ENCODE data around the gene HPSE2.

HPSE2 gene

DNA sequence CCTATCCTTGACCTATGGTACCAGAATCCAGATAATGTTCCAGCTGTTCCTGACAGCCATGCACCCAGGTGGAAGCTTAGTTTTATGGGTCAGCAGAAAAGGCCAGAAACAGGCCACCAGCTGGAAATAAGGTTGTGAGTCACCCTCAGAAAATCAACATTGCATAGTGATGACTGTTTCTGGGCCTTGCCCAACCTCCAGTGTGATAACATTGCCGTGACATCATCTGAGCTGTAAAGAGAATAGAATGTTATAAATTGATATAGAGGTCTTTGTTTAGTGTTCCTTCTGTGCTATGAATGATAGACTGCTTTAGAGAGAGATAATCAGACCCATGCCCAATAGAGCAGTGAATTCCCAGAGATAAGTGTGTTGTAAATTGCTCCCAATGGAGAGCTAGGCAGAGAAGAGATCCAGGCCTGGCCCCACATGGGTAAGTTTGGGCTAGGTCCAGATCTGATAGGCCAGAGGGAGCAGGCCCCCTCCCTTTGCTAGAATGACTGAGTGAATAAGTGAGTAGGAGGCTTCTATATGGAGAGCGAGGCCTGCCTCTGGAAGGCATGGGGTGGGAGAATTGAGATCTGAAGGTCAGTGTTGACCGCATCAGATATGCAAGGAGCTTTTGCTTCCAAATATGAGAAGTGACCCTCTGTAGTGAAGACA, 774.7 kb downstream of the HPSE2 start:
- DNase-seq (ENCODE audit: low read depth), result peak; percentile 95

DNA sequence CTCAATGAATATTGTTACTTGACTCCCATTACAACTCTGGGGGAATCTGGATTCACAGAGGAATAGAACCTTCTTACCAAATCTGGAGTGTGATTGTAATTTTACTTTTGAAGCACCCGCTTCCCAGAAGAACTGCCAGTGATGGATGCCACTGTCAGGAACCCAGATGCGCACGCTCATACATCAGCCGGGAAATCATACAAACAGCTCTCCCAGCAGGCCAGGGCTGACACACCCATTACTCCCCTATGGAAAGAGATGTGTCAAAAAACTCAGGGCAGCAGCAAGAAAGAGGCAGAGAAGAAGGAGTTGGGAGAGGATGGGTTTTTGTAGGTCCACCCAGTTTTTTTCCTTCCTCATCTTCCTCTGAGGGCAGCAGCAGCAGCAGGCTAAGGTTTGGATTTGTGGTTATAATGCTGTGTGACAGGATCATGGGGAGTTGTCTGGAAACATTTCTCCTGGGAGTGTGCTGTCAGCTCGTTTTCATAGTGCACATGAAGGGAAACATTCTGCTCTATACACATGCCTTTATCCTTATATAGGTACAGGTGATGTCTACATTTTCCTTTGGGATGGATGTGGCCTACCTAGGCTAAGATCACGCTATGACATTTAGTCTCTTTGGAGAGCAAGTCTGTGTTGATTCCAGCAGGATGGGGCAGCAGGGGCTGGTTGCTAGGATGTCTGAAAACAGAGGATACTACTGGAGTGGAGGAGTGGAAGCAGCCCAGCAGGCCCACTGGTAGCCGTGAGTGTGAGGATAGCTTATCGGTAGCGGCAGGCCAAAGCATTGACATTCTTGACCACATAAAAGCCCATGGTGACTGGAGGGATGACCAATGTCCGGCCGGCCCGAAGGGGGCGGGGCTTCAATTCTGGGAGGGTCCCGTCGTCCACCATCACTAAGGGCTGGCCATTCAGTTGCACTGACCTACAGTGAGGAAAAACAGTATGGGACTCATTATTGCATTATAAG, 776.6 kb downstream of the HPSE2 start:
- no peak for DNase-seq (ENCODE audit: low read depth)

DNA sequence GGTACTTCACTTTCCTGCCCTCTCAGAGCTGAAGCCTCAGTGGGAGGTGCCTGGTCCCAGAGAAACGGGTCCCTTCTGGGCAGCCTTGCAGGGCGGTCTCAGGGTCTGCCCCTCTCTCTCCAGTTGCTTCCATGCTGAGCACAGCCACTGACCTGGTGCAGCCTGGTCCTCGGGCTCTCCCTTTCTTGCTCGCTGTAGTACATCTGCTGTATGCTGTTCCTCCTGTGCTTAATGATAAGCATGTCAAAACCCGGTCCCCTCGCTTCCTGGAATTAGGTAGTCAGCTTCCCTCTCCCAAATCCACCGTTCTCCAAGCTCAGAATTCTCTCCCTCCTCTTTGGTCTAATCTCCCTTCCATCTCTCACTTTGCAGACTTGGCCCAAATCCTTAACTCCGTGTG, 777.9 kb downstream of the HPSE2 start:
- no peak for DNase-seq (ENCODE audit: low read depth)

DNA sequence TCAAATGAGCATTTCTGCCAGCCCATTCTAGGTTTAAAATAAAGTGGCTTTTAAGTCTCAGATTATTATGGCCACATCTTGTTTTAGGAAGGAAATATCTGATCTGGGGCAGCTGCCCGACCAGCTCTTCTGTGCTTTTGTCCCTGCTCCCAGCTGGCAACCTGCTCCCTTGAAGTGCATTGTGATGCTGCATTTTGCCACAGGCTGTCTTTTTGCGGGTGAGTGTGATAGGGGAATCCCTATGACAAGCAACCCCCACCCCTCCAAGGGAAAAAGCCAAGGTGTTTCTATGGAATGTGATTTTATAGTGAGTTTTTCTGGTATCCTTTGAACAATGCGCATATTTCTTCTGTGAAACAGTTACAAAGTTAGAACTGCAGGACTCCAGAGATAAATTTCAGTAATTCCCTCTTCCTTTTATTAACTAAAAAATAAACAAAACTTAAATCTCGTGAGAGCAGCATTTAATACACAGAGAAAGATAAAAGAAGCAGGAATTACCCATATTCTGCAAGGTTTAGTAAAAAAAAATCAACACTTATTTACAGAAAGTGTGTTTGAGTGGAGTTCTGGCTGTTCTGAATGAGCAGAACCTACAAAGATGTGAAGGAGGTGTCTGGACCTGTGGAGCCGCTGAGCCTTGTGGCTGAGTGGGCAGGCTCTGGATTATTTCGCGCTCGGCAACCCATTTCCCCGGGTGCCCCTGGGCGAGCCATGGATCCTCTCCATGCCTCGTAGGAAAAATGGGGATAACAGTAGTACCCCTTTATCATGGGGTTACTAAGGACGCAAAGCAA, 778.8 kb downstream of the HPSE2 start:
- no peak for DNase-seq (ENCODE audit: low read depth)

DNA sequence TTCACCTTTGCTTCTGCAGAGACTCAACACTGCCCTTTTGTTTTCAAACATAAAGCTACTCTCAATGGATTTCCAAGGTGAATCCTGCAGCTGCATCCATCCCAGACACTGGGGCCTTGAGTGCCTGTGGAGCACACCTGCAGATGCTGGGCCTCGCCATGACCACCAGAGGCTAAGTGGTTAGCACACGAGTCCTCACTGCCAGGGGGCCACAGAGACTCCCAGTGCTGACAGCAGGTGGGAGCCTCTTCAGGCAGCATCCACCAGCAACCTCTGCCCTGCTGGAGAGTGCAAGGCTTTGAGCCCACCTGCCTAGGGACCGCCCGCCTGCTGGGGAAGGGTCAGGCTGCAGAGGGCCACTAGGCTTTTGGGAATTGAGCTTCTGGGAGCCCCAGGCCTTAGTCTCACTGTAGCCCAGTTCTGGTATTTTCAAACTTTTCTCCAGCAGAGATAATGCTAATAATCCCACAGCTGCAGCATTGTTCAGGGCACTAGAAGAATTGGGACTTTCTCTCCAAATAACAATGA, 779.5 kb downstream of the HPSE2 start:
- DNase-seq (ENCODE audit: low read depth), result no peak

DNA sequence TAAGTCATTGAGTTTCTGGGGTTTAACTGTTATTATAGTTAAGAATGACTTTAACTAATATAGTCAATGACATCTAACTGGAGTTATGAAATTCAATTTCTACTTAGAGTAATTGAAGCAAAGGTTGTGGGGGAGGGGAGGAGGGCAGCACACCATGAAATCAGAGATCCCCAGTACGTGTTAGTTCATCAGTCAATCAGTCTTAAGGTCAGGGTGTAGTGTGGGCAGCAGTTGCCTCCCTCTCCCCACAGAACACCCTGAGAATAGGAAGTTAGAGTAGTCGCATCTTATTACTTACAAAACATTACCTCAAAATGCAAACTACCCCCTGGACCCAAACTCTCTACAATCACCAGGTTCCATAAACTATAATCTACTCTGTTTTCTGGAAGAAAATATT, 781.9 kb downstream of the HPSE2 start:
- DNase-seq (ENCODE audit: low read depth), result no peak

DNA sequence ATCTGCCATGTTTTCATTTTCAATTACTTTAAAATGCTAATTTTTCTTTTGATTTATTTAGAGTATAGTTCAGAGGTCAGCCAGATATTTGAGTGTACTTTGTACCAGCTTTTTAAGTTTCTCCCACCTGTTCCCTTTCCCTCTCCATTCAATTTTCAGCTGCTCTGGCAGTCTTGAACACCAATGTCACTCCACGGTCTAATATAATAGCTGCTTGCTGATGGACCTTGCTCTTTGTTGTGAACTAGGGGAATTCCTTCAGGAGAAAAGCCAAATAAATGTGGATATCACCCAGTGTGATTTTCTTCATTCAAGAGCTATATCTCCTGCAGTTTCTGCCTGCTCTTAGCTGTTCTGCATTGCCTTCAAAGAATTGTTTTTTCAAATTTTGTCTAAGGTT, 785.0 kb downstream of the HPSE2 start:
- DNase-seq (ENCODE audit: low read depth), result no peak

DNA sequence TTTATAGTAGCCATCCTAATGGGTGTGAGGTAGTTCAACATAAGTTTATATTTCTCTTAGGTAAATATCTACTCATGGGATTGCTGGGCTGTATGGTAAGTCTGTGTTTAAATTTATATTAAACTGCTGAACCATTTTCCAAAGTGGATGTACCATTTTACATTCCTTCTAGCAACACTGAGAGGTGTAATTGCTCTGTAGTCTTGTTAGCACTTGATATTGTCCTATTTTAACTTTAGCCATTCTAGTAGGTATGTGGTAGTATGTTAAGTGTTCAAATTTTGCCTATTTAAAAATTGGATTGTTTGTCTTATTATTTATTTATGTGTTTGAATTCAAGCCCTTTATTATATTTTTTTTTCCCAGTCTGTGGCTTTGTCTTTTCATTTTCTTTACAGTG, 786.4 kb downstream of the HPSE2 start:
- DNase-seq (ENCODE audit: low read depth), result no peak

DNA sequence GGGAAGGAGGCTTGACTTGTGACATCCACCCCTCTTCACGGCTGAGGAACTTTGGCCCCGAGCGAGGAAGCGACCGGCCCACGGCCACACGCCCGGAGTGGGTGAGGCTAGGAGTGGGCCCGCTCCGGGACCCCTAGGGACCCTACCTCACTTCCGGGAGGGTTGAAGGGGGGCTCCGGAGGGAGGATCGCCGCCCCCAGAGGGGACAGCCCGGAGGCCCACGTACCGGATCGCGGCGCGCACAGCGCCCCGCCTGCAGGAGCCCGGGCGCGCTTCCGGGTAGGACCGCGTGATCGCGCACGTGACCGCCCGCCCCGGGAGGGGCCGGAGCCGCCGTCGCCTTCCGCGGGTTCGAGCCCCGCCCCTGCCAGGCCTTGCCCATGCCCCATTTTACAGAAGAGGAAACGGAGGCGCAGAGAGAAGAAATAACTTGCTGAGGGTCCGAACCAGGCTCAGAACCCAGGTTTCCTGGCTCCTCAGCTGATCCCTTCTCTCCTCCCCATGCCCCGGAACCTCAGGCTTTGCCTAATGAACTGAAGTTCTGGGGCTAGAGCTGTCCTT, 788.9 kb downstream of the HPSE2 start, which contains the start of gene HPS1:
TSS of gene HPS1 (minus strand) at position 275 of the 561 bp plus-strand sequence. CDS start 3,695 bp downstream, outside the sequence.
- peak; percentile 61 for DNase-seq (ENCODE audit: low read depth)

DNA sequence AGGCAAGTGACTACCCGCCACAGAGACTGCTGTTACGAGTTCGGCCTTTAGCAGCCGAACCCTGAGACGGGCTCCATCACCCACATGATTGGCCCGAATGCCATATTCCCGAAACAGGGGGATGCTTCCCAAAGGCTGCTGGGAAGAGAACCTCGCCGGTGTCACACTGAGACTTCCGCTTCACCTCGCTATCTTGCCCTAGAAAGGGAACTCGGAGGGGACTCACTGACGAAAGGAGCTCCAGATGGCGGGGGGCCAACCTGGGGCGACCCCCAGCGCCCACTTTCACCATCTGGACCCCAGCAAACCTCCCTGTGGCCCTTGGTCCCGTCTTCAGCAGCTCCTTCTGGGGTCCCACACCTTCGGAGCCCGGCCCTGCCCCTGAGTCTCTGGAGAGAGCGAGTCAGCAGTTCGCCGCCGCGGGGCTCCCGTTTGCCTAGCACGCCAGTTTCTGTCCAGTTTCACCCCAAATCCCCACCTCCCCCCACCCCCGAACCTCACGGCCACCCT, 789.4 kb downstream of the HPSE2 start:
- DNase-seq (ENCODE audit: low read depth), result peak; percentile 40

DNA sequence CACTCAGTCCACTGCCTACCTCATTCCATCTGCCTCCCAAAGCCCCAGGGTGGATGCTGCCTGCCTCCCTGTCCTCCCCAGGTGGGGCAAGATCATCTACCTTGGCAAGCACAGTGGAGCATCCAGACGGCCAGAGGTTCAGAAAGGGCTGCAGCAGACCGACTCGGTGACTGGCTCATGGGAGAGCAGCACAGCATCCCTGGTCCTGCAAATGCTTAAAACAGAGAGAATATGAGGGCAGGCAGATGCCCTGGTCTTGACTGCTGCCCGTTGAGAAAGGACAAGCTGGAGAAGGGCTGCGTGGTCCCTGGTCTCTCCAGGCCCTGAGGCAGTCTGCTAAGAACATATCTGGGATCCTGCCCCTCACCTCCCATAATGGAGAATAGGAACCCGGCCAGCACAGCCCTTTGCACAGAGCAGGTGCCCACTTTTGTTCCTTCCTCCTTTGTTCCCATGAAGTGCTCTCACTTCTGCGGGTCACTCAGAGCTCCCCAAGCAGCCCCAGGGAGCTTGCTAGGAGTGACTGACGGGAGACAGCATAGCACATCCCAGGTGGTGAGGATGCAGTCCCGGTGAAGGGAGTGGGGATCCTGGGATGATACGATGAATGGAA, 790.3 kb downstream of the HPSE2 start:
- no peak for DNase-seq (ENCODE audit: low read depth)

DNA sequence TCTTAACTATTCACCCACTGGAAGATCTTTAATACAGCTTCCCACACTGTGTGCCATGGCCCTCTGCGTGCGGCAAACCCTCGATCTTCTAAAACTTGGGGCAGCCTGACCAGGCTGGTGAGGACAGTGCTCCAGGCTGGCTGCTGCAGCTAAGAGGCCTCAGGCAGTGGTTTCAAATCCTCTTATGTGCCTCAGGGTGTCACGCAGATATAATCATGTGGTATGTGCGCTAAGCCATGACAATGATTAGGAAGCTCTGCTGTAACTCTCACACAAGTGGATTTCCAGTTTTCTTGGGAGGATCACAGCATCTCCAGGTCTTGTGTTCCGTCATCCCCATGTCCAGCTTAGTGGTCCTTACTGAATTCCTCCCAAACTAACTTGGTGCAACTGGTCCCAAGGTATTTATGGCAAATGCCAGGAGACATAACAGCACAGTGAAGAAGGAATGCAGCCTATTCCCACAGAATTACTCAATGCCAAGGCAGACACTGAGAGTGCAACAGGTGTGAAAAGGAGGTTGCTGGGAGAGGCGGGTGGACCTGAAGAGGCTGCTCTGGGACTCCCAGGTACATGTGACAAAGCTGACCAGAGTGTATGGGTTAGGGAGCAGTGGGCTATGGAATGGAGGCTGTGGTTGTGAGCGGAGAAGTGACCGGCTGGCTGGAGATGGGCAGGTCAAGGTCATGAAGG, 791.2 kb downstream of the HPSE2 start:
- DNase-seq (ENCODE audit: low read depth), result no peak

DNA sequence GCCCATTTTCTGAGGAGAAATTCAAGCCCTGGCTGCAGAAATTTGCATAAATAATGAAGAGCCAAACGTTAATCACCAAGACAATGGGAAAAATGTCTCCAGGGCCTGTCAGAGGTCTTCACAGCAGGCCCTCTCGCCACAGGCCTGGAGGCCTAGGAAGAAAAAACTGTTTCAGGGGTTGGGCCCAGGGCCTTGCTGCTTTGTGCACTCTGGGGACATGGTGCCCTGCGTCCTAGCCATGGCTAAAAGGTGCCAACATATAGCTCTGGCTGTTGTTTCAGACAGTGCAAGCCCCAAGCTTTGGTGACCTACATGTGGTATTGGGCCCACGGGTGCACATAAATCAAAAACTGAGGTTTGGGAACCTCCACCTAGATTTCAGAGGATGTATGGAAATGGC, 796.9 kb downstream of the HPSE2 start:
- no peak for DNase-seq (ENCODE audit: low read depth)

DNA sequence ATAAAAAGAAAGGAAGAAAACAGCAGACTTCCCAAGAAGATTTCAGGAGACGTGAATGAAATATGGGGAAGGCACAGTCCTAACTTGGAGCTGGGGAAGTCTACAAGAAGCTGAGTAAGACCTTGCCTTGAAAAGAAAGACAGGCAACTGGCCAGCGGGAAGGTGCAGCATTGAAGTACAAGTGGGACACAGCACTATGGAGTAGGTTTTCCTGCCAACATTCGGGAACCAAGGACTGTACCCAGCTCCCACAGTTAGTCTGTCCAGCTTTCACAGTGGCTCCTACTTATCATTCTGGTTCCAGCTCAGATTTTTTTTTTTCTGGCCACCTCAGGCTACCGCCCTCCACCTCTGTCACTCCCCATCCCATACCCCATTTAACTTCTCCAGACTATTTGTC, 798.9 kb downstream of the HPSE2 start:
- DNase-seq (ENCODE audit: low read depth), result no peak

DNA sequence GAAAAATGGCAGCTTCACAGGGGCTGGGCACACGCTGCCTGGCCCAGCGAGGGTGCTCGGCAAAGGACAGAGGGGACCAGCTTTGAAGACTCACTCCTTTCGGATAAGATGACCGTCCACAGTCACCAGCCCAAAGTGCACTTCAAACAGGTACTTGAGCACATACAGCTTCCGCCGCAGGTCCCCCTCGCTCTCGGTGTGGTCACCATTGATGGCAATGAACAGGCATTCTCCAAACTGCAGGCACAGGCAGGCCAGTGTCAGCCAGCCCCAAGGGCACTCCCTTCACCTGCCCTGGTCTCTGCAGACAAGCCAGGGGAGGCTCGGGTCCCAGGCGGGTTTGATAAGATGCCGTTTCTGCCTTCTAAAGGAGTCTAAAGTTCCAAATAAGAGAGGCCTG, 800.5 kb downstream of the HPSE2 start:
- no peak for DNase-seq (ENCODE audit: low read depth)

DNA sequence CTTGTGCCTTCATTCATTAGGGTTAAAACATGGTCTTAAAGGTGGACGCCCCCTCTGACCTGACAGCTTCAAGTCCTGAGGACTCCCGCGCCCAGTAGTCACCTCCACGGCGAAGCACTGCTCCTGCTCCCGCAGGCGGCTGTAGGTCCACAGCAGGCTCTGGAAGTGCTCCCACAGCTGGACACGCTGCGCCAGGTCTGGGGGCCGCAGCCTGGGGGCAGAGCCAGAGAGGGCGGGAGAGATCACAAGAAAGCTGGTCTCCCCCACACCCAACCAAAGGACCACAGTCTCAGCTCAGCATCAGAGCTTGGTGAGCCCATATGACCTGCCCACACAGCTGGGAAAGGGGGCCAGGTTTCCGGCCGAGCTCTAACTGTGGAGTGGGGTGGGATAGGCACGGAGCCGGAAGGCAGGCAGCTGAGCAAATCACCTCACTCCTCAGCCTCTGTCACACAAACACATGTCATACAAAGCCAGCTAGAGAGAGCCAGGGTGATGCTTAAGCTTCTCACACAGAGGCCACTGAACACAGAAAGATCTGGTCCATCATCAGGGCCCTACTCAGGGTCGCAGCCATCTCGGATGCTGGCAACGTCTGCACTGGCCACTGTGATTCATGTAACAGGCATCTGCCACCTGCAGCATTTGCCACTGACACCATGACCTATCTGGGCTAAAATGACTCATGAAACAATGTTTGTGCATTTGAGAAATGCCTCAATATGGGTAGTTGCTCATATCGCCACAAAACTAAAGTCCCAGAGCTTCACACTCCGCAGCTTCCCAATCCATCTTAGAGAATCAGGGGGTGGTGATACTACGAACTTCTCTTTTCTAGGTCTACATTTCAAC, 801.5 kb downstream of the HPSE2 start:
- peak; percentile 71 for DNase-seq (ENCODE audit: low read depth)

DNA sequence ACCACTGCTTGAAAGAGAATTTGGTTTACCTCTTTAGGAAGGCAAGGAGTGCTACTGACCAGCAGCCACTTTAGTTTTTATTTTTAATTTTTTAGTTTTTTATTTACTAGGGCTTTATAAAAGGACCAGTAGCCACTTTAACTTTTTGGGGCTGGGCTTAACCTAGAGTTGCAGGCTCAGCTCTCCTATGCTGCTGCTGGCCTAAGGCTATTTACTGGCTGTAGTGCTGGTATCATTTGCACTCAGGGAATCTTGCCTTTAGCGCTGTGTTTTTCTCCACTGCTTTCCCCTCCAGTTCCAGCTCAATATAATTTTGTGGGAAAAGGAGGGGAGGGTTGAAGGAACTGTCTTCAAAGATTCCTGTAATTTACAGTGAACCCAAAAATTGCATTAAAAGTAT, 802.3 kb downstream of the HPSE2 start:
- DNase-seq (ENCODE audit: low read depth), result no peak

DNA sequence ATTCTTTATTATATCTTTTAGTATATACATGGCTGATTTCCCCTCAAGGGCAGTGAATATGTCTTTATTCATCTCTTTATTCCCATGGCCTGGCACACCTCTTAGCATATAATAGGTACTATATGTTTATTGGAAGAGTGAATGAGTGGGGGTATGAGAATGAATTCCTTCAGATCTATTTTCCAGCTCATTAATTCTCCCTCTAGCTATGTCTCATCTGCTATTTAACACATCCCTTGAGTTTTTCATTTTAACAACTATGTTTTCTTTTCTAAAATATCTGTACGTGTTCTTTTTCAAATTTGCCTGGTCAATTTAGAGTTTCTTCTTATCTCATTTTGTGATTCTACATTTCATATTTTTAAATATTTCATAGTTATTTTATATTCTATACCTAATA, 803.3 kb downstream of the HPSE2 start:
- DNase-seq (ENCODE audit: low read depth), result no peak

DNA sequence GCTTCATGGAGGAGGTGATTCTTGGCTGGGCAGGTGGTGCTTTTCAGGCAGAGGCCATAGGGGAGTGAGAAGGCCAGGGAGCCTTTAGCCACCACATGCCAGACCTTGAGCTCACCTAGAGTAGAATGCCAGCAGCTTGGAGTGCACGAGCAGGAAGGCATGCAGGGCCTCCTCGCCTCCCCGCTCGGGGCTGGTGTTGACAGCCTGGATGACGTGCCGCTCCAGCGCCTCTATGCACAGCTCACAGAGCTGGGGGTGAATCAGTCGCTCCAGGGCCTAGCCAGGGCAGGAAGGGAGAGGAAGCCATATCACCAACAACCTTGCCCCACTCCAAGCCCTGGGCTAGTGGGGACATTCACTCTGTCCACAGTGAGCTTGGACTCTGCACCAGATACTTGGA, 804.6 kb downstream of the HPSE2 start:
- no peak for DNase-seq (ENCODE audit: low read depth)

DNA sequence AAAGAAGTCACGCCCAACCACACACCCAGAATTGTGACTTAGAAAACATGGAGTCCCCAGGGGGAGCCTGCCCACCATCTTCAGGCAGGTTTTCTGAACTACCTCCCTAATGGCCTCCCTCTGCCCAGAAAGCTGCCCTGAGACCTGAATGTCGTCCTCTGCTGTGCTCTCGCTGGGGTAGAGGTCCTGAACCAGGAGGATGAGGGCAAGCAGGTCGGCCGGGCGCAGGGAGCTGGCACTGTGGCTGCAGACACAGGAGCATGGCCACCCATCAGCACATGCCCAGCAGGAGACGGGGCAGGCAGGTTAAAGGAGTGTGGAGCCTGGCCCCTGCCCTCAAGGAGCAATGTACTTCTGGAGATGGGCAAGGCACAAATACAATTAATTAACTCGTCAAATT, 805.2 kb downstream of the HPSE2 start:
- DNase-seq (ENCODE audit: low read depth), result no peak

Measured in iris pigment epithelial cell (primary cell).